T-helper 17 cell (primary cell): ENCODE measurements around the gene FICD. TPM values are rescaled to one million over a fixed set of nuclear protein-coding genes. Genes with fewer than 3 reads are reported as not detected.

Experiments
- ATAC-seq: fragments of 150-1000 bp; cut with Tn5 transposase; 2 replicates; pipeline ENCODE4 v1.10.0; 2021; ENCODE audit warnings: mild to moderate bottlenecking, moderate library complexity
- DNase-seq, 3 donors: peaks; one replicate each; pipeline versions ENCODE4 v3.0.0 to v3.0.0-alpha.2; 2020 to 2021
- H3K9me3 ChIP-seq: one replicate; pipeline ENCODE4 v1.7.0; 2013; ENCODE audit warnings: low read length, mild to moderate bottlenecking; ENCODE audit not compliant: control insufficient read depth, poor library complexity, severe bottlenecking
- H3K27ac Mint-ChIP-seq: one replicate; pipeline ENCODE4 v1.8.0; 2022; ENCODE audit warnings: mild to moderate bottlenecking, moderate library complexity, mixed read lengths
- H3K27me3 Mint-ChIP-seq: one replicate; pipeline ENCODE4 v1.8.0; 2022; ENCODE audit warnings: mixed read lengths
- H3K36me3 Mint-ChIP-seq: one replicate; pipeline ENCODE4 v1.8.0; 2022; ENCODE audit warnings: low read depth, mixed read lengths
- H3K4me1 Mint-ChIP-seq: one replicate; pipeline ENCODE4 v1.8.0; 2022; ENCODE audit warnings: mild to moderate bottlenecking, mixed read lengths
- H3K4me3 Mint-ChIP-seq: one replicate; pipeline ENCODE4 v1.8.0; 2022; ENCODE audit warnings: mild to moderate bottlenecking, moderate library complexity, mixed read lengths
- total RNA-seq, 4 donors: library from RNA in 2 of 4; stranded (reverse) in 2 of 4; gene quantifications; one replicate each; pipeline ENCODE4 v1.2.3 and lab custom pipeline; 2022 to 2026

The FICD gene
- total RNA-seq, 2 donors from 2014 or later = 4.4 to 5.1 TPM

DNA sequence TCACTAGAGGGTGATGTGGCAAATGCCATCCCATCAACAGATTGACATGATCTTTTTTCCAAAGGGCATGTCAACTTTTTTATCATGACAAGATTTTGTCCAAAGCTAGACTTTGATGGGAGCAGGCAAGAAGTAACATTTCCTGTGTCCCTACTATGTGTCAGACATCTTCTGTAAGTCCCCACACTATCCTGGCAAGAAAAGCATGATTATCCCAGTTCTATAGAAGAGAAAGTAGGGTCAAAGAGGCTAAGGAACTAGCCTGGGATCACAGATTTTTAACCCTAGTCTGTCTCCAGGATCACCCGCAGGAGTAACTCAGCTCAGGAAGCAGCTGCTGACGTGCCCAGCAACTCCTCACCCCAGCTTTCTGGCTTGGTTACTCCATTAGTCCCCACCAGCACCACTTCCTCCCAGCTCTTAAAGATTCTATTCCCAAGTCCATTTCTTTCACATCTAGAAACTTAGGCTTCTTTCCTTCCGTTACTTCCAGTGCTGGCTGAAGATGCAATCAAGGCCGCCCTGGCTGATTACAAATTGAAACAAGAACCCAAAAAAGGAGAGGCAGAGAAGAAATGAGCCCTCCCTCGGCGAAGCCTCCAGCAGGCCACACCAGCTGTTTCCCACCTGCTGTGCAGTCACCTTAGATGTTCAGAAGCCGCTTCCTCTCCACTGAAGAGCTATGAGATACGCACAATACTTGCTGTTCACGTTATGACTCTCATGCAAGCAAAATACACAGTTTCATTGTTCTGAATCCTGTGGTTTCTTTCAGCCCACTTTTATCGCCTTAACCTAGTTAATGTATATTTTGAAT is 53.5 kb downstream of the FICD start:
- Mint-ChIP-seq H3K4me3 (peak overlapping the region; percentile 85), H3K4me1 (peaks cover 44% of the 10 kb centered on the region), H3K36me3 (peaks cover 4% of the 10 kb centered on the region), H3K27ac (peak overlapping the region; percentile 99), H3K27me3 (no peaks in the 10 kb centered on the region)
- DNase-seq (peak in 2 of 3 donors; percentile 54 to 57), ATAC-seq (peak; percentile 93)
- no peaks in the 10 kb centered on the region for H3K9me3 ChIP-seq

Other genes with a start within 250 kb of the FICD start
- under 1 TPM in 1 of 2 donors, not detected in 1; 0.22 TPM for gene CMKLR1, start 176.0 kb upstream of the FICD start, total RNA-seq
- gene SART3, start 45.9 kb downstream of the FICD start, total RNA-seq = 100 to 1,000 TPM in 1 of 2 donors, 10 to 100 TPM in 1; 85.3 to 107 TPM
- gene ISCU, start 47.3 kb downstream of the FICD start, total RNA-seq = 100 to 1,000 TPM; 139 to 177 TPM
- 1 to 10 TPM; 3.9 to 5.0 TPM for gene TMEM119, start 82.8 kb downstream of the FICD start, total RNA-seq
- gene SELPLG, start 118.6 kb downstream of the FICD start, total RNA-seq = 100 to 1,000 TPM in 1 of 2 donors, 10 to 100 TPM in 1; 91.3 to 131 TPM
- 10 to 100 TPM; 13.3 to 61.1 TPM for gene CORO1C, start 216.2 kb downstream of the FICD start, total RNA-seq